ENCODE measurements around the gene PPARG.
"Not testable (repeated sequence)": the region's sequence is repeated elsewhere in the genome, so short reads cannot be mapped to it uniquely, and the experiment has no call there.

The PPARG gene

GRCh38 chr3:12465836-12466225 lies 177.0 kb downstream of the PPARG start:
- Mint-ChIP-seq H3K27ac (no peak overlapping the region), H3K27me3 (ENCODE audit: low read depth, poor library complexity) (peaks cover 7% of the 10 kb centered on the region), H3K9me3 (no peaks in the 10 kb centered on the region), H3K4me1 (no peaks in the 10 kb centered on the region), H3K4me3 (no peak overlapping the region), H3K36me3 (ENCODE audit: low read depth) (no peaks in the 10 kb centered on the region)
- TF ChIP-seq, protein P1, sequence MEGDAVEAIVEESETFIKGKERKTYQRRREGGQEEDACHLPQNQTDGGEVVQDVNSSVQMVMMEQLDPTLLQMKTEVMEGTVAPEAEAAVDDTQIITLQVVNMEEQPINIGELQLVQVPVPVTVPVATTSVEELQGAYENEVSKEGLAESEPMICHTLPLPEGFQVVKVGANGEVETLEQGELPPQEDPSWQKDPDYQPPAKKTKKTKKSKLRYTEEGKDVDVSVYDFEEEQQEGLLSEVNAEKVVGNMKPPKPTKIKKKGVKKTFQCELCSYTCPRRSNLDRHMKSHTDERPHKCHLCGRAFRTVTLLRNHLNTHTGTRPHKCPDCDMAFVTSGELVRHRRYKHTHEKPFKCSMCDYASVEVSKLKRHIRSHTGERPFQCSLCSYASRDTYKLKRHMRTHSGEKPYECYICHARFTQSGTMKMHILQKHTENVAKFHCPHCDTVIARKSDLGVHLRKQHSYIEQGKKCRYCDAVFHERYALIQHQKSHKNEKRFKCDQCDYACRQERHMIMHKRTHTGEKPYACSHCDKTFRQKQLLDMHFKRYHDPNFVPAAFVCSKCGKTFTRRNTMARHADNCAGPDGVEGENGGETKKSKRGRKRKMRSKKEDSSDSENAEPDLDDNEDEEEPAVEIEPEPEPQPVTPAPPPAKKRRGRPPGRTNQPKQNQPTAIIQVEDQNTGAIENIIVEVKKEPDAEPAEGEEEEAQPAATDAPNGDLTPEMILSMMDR (IDR thresholded peaks at IDR 0.05) = no peak
- DNase-seq = no peak

DNA sequence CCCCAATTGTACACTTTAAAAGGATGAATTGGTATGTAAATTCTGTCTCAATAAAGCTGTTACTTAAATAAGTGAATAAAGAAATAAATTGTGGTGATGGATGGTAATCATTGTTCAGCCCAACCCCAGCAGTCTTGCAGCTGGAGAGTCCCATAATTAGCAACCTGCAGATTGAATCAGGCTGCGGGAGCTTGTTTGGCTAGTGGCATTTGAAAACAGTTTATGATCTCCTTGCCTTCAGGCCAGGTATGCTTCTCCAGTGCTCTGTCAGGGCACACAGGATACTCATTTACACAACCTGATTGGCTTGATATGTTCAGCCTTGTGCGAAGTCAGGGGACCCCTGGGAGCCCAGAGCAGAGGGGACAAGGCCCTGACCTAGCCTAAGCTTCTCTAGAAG lies 178.9 kb downstream of the PPARG start:
- H3K9me3 Mint-ChIP-seq = no peaks in the 10 kb centered on the region
- no peak overlapping the region for H3K27ac Mint-ChIP-seq
- TF ChIP-seq, protein P1 (IDR thresholded peaks at IDR 0.05) = no peak
- H3K4me1 Mint-ChIP-seq = no peaks in the 10 kb centered on the region
- no peak overlapping the region for H3K4me3 Mint-ChIP-seq
- DNase-seq = no peak
- no peaks in the 10 kb centered on the region for H3K36me3 Mint-ChIP-seq (ENCODE audit: low read depth)
- H3K27me3 Mint-ChIP-seq (ENCODE audit: low read depth, poor library complexity) = peaks cover 7% of the 10 kb centered on the region

- DNase-seq = no peak
- no peaks in the 10 kb centered on the region for H3K9me3 Mint-ChIP-seq
- no peaks in the 10 kb centered on the region for H3K36me3 Mint-ChIP-seq (ENCODE audit: low read depth)
- TF ChIP-seq, protein P1 (IDR thresholded peaks at IDR 0.05) = no peak
- H3K4me3 Mint-ChIP-seq = no peak overlapping the region
- no peak overlapping the region for H3K27ac Mint-ChIP-seq
- H3K4me1 Mint-ChIP-seq = no peaks in the 10 kb centered on the region
- H3K27me3 Mint-ChIP-seq (ENCODE audit: low read depth, poor library complexity) = peaks cover 11% of the 10 kb centered on the region
Observed at GRCh38 chr3:12468276-12468675, 179.4 kb downstream of the PPARG start.

- no peak overlapping the region for H3K4me3 Mint-ChIP-seq
- no peak for DNase-seq
- no peaks in the 10 kb centered on the region for H3K9me3 Mint-ChIP-seq
- H3K27ac Mint-ChIP-seq = no peak overlapping the region
- H3K27me3 Mint-ChIP-seq (ENCODE audit: low read depth, poor library complexity) = peaks cover 11% of the 10 kb centered on the region
- H3K4me1 Mint-ChIP-seq = no peaks in the 10 kb centered on the region
- H3K36me3 Mint-ChIP-seq (ENCODE audit: low read depth) = no peaks in the 10 kb centered on the region
- TF ChIP-seq, protein P1 (IDR thresholded peaks at IDR 0.05) = no peak
Observed at GRCh38 chr3:12468757-12469156, 179.9 kb downstream of the PPARG start.

DNA sequence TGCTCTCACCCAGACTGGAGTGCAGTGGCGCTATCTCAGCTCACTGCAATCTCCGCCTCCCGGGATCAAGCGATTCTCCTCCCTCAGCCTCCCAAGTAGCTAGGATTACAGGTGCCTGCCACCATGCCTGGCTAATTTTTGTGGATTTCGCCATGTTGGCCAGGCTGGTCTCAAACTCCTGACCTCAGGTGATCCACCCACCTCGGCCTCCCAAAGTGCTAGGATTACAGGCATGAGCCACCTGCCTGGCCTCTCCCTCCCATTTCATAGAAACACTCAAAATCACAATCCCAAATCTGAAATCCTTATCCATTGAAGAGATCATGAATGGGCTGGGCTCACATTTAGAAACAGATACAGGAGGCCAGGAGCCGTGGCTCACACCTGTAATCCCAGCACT lies 180.4 kb downstream of the PPARG start:
- not testable (repeated sequence) for H3K36me3 Mint-ChIP-seq (ENCODE audit: low read depth); H3K4me3 Mint-ChIP-seq; H3K27ac Mint-ChIP-seq; DNase-seq; H3K9me3 Mint-ChIP-seq; H3K4me1 Mint-ChIP-seq
- H3K27me3 Mint-ChIP-seq (ENCODE audit: low read depth, poor library complexity) = peaks cover 12% of the 10 kb centered on the region

DNA sequence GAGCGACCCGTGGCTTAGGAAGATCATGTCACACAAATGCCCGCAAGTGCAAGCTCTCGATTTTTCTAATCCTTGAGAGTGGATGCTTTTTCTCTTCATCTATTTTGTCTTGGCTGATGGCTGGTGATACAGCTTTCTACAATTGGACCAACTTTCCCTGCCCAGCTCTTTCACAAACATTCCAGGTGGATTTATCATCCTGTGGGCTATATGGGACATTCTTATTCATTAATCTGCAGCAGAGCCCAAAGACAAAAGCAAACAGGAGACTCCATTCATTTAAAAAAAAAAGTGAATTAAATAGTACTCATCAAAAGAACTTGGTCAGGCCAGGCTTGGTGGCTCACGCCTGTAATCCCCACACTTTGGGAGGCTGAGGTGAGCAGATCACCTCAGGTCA lies 181.2 kb downstream of the PPARG start:
- Mint-ChIP-seq H3K27me3 (ENCODE audit: low read depth, poor library complexity) (peaks cover 17% of the 10 kb centered on the region), H3K9me3 (no peaks in the 10 kb centered on the region), H3K4me1 (no peaks in the 10 kb centered on the region), H3K36me3 (ENCODE audit: low read depth) (no peaks in the 10 kb centered on the region), H3K27ac (no peak overlapping the region), H3K4me3 (no peak overlapping the region)
- DNase-seq = no peak
- TF ChIP-seq, protein P1 (IDR thresholded peaks at IDR 0.05) = no peak
